Bronchial epithelial cell (primary cell): Measurements from ENCODE around the gene USP22. TPM values are rescaled to one million over a fixed set of nuclear protein-coding genes. Genes with fewer than 3 reads are reported as not detected.
A peak's percentile ranks its signal among the peaks of the same experiment; 100 is the strongest.

ENCODE experiments used
- DNase-seq: peaks from one replicate; pipeline ENCODE4 v3.0.0-alpha.2; 2010; ENCODE audit warnings: low read depth
- FAIRE-seq: peaks from 2 replicates; lab custom pipeline; 2011; peaks lifted over from hg19 to GRCh38; lab: Jason Lieb, UNC
- H3K27me3 ChIP-seq: 2 replicates; pipeline ENCODE4 v1.5.1; 2011; ENCODE audit warnings: low read length; ENCODE audit not compliant: control insufficient read depth, insufficient read depth
- H3K36me3 ChIP-seq: 2 replicates; pipeline ENCODE4 v1.5.1; 2011; ENCODE audit warnings: low read length; ENCODE audit not compliant: control insufficient read depth, insufficient read depth
- H3K4me3 ChIP-seq: 2 replicates; pipeline ENCODE4 v1.5.1; 2011; ENCODE audit warnings: mild to moderate bottlenecking, low read depth, low read length, control low read depth
- CTCF ChIP-seq: IDR thresholded peaks from 2 replicates; pipeline ENCODE4 v1.5.1; 2011; ENCODE audit warnings: mild to moderate bottlenecking, moderate library complexity, low read length, control low read depth, inconsistent platforms; ENCODE audit not compliant: insufficient read depth, severe bottlenecking
- total RNA-seq: library from RNA; depleted of rRNA; stranded (reverse); fragments of >200 nt; gene quantifications from 2 replicates; pipeline ENCODE4 v1.2.1, GENCODE V29; 2014

USP22 gene
- total RNA-seq, 1 donor from 2014 or later = 165 TPM

- H3K4me3 ChIP-seq = no peak overlapping the region
- no peak for FAIRE-seq
- DNase-seq = no peak
- no peaks in the 10 kb centered on the region for H3K27me3 ChIP-seq
- H3K36me3 ChIP-seq = peaks cover 25% of the 10 kb centered on the region
- TF ChIP-seq CTCF = no peak
Measured at GRCh38 chr17:20999841-21000532, 42.8 kb downstream of the USP22 start.

GRCh38 chr17:20999044-20999573 lies 43.7 kb downstream of the USP22 start:
- Histone ChIP-seq H3K36me3 (peaks cover 17% of the 10 kb centered on the region), H3K4me3 (no peak overlapping the region), H3K27me3 (no peaks in the 10 kb centered on the region)
- TF ChIP-seq CTCF = no peak
- no peak for DNase-seq
- no peak for FAIRE-seq

GRCh38 chr17:20998571-20999043 lies 44.2 kb downstream of the USP22 start:
- H3K27me3 ChIP-seq = no peaks in the 10 kb centered on the region
- H3K4me3 ChIP-seq = no peak overlapping the region
- FAIRE-seq (peak; percentile 68), DNase-seq (no peak)
- H3K36me3 ChIP-seq = peaks cover 14% of the 10 kb centered on the region
- no peak for TF ChIP-seq CTCF

GRCh38 chr17:20997711-20998570 lies 44.9 kb downstream of the USP22 start:
- TF ChIP-seq CTCF = no peak
- H3K36me3 ChIP-seq = peaks cover 10% of the 10 kb centered on the region
- FAIRE-seq = no peak
- H3K27me3 ChIP-seq = no peaks in the 10 kb centered on the region
- H3K4me3 ChIP-seq = no peak overlapping the region
- DNase-seq = no peak

- Histone ChIP-seq H3K4me3 (no peak overlapping the region), H3K27me3 (no peaks in the 10 kb centered on the region), H3K36me3 (peaks cover 5% of the 10 kb centered on the region)
- no peak for TF ChIP-seq CTCF
- no peak for DNase-seq
- FAIRE-seq = no peak
Measured at GRCh38 chr17:20996724-20997615, 45.8 kb downstream of the USP22 start.
